Fibroblast of the aortic adventitia (primary cell): ENCODE results near the gene CBFB. TPM values are rescaled to one million over a fixed set of nuclear protein-coding genes. Genes with fewer than 3 reads are reported as not detected.

ENCODE experiments used
- DNase-seq: peaks from one replicate; pipeline ENCODE4 v3.0.0-alpha.2; 2010; ENCODE audit warnings: low read depth
- H3K4me3 ChIP-seq: 2 replicates; pipeline ENCODE4 v1.5.1; 2011; ENCODE audit warnings: low read depth, mild to moderate bottlenecking, control low read depth, low read length, moderate library complexity
- total RNA-seq: library from RNA; depleted of rRNA; stranded (reverse); fragments of >200 nt; gene quantifications from 2 replicates; pipeline ENCODE4 v1.2.3, GENCODE V29; 2012; ENCODE audit warnings: low replicate concordance
- TF ChIP-seq, protein P1 (sequence below): IDR thresholded peaks from 2 replicates; pipeline ENCODE4 v1.5.1; 2011; ENCODE audit warnings: mild to moderate bottlenecking, low read length, control low read depth, inconsistent platforms; ENCODE audit not compliant: insufficient read depth

Gene CBFB
- total RNA-seq, 1 donor, result 74.3 TPM

DNA sequence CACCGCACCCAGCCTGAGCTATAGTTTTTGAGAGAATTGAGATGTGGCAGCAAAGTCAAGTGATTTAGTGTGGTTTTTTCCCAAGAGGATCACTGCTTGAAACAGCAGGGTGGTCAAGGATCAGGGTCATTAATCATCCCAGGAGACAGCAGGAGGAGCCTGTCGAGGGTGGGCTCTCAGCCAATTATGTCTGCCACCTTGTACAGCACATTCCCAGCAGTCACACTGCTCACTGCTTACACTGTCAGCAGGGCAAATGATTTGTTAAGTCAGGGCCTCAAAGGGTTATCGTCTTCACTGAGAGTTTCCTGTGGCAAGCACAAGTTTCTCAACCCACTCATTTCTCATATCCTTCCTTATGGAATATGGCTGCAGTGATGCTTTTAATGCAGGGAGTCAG is 108.7 kb downstream of the CBFB start:
- TF ChIP-seq, protein P1, sequence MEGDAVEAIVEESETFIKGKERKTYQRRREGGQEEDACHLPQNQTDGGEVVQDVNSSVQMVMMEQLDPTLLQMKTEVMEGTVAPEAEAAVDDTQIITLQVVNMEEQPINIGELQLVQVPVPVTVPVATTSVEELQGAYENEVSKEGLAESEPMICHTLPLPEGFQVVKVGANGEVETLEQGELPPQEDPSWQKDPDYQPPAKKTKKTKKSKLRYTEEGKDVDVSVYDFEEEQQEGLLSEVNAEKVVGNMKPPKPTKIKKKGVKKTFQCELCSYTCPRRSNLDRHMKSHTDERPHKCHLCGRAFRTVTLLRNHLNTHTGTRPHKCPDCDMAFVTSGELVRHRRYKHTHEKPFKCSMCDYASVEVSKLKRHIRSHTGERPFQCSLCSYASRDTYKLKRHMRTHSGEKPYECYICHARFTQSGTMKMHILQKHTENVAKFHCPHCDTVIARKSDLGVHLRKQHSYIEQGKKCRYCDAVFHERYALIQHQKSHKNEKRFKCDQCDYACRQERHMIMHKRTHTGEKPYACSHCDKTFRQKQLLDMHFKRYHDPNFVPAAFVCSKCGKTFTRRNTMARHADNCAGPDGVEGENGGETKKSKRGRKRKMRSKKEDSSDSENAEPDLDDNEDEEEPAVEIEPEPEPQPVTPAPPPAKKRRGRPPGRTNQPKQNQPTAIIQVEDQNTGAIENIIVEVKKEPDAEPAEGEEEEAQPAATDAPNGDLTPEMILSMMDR, result no peak
- H3K4me3 ChIP-seq, result no peak overlapping the region
- DNase-seq, result peak; percentile 12

DNA sequence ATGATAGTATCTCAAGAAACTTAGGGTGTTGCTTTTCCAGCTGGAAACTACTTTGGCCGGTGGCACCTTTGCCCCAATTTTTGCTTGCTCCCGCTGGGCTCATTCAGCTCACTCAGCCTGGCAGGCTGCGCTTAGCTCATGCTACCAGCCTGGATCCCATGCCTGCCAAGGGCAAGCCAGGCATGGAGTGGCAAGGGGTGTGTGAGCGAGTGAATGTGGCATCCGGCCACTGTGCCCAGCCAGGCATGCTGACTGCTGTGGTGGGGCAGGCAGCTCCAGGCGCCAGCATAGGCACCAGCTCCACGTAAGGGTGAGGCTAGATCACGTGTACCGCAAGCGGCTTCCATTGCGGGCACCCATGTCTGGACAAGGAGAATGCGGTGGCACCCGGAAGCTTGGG is 112.4 kb downstream of the CBFB start:
- no peak overlapping the region for H3K4me3 ChIP-seq
- TF ChIP-seq, protein P1, result no peak
- no peak for DNase-seq

DNA sequence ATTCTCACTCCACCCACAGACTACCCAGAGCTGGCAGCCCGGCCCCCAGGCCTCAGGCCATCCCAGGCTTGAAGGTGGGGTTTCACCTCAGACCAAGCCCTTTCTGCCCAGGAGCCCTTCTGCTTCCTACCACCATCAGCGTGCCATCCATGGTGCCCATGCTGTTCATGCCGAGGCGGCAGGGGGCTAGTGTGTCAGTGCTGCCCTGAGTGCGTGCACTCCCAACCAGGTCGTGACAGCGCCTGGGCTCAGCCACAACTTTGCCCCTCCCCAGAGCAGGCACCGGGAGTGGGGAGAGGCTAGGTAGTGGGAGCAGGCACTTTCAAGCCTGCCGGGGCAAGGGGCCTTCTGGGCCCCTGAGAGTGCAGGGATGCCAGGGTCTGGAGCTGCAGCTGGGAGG is 113.4 kb downstream of the CBFB start:
- TF ChIP-seq, protein P1, result no peak
- DNase-seq, result no peak
- no peak overlapping the region for H3K4me3 ChIP-seq

DNA sequence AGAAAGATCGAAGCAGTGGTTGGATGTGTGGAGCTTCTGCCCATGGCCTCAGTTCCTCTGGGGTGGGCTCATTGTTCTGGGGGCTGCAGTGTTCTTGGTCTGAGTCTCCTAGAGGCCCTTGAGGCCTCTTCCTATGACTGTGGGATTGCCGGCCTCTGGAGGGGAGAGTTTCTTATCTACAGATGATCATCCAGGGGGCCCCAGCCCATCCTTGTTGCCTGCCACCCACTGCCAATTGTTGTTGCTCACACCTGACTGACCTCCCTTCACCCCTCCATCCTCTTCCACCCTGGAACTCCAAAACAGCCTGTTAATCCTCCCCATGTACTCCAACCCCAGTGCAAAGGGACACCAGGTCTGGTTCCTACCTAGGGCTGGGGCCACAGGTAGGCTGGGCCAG is 116.0 kb downstream of the CBFB start:
- no peak for DNase-seq
- TF ChIP-seq, protein P1, result no peak
- no peak overlapping the region for H3K4me3 ChIP-seq

DNA sequence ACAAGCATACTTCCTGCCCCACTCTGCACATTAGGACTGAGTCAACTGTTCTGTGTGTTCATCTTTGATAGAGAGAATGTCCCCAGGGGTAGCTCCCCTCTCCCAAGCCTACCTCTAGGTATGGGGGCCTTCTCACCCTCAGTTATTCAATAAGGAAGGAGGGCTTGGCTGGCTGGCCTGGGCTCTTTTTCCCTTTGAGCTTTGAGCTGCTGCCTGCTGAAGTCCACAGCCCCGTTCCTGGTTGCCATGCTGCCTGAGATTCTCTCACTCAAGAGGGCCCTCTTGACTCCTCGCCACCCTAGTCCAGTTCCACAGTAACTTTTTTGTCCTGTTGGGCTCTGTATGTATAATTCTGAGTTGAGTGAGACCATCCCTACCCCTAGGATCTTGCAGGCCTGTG is 116.8 kb downstream of the CBFB start:
- TF ChIP-seq, protein P1, result no peak
- H3K4me3 ChIP-seq, result no peak overlapping the region
- DNase-seq, result no peak

DNA sequence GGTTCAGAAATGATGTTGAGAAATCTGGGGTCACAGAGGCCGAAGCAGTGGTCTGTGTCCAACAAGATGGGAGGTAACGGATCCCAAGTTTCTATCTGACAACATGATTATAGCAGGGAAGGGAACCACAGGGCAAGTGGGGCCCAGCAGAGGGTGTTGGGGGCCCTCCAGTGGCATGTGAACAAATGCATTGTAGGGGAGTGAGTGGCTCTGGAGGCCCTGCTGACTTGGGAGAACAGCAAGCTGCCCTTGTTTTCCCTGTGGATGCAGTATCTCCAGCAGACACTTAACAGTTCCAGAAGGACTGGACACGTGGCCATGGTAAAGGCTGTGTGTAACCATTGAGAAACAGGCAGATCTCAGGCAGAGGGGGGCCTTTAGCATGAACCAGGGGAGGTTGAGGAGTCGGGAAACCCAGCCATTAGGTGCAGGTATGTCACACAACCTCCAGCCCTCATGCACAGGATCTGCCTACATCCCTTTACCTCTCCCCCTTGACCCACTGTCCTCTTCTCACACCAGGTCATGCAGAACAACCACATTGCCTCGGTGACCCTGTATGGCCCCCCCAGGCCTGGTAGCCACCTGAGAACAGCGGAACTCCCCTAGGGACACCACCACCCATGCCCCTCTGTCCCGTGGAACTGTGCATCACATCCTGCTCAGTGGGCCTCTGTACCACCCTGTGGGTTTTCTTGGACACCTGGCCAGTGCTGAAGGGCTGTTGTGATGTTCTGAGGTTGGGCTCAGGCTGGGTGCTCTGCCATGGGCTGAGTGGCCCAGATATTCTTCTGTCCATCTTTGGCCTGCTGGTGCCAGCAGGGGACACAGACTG is 117.8 kb downstream of the CBFB start:
- TF ChIP-seq, protein P1, result peak; percentile 6
- no peak for DNase-seq
- H3K4me3 ChIP-seq, result no peak overlapping the region
